HG03469 (cell line): ENCODE data around the gene C4A.
"Not testable (repeated sequence)": the region's sequence is repeated elsewhere in the genome, so short reads cannot be mapped to it uniquely, and the experiment has no call there.

Source experiments
- ATAC-seq: cut with Tn5 transposase; IDR thresholded peaks from one replicate; pipeline ENCODE4 v1.9.1; 2021; ENCODE audit warnings: mild to moderate bottlenecking, moderate library complexity, moderate number of reproducible peaks; ENCODE audit not compliant: unreplicated experiment

Gene C4A

DNA sequence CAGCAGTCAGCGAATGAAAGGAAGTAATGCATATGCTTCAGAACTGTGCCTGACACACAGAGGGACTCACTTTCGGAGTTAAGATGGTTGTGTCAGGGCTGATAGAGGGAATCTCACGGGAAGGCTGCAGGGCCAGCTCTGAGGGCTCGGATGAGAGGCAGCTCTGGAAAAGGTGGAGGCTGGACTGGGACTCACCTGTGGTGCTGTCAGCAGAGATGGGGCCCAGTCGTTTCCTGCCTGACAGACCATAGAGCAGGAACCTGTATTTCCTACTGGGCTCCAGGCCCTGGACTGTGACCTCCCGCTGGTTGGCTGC lies 65.6 kb downstream of the C4A start:
- ATAC-seq = no peak

DNA sequence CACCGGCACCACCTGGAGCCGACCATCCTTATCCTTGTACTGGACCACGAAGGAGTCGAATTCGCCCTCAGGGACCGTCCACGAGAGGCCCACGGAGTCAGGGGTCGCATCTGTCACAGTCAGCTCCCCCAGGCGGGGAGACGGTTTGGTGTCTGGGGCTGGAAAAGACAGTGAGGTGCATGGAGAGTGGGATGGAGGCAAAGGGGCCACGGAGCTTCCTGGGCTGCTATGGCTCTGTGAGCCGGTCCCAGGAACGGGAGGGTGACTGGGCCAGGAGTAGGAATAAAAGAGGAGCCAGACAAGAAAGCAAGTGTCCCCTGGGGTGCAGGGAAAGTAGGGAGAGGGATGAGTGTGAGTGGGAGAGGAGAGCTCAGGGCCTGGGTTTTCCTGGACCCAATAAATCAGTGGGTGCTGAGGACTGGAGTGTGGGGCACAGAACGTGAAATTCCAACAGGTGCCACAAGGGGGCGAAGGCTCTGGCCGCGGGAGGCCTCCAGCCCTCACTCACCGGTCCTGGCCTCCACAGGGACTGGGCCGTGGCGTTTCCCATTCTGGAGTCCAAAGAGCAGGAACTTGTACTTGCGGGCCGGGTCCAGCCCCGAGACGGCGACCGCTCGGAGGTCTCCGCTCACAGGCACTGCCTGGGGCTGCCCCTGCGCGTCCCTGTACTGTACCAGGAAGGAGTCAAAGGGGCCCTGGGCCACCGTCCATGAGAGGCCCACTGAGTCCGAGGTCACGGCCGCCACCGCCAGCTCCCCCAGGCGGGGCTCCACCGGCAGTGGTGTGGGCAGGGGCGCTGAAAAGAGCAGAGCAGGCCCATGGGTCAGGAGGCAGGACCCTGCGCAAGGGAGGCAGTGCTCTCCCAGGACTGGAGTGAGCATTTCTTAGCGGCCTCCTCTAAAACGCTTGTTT lies 66.3 kb downstream of the C4A start:
- ATAC-seq = no peak

DNA sequence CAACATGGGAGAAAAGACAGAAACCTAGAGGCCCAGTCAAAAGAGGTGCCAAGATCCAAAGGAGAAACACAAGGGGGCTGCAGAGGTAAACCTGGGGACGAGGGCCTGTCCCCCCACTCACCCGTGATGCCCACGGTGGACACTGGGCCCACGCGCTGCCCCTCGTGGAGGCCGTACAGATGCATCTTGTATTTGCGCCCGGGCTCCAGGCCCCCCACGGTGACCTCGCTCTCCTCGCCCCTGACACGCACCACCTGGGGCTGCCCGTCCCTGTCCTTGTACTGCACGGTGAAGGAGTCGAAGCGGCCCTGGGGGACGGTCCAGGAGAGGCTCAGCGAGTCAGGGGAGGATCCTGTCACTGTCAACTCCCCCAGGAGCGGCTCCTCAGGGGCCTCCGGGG lies 67.3 kb downstream of the C4A start:
- ATAC-seq = not testable (repeated sequence)

DNA sequence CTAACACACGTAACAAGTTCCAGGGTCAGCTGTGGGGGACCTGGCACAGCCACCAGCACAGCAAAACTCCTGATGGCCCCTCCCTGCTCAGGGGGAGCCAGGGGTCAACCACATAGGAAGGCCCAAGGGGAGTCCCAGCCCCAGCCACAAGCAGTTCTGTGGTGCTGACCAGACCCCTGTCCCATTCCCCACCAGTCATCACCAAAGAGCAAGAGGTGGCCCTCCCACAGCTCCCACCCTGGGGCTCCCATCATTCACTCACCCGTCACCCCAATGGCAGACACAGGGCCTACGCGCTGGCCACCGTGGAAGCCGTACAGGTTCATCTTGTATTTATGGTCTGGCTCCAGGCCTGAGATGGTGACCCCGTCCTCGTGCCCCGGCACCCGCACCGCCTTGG lies 67.9 kb downstream of the C4A start:
- not testable (repeated sequence) for ATAC-seq

DNA sequence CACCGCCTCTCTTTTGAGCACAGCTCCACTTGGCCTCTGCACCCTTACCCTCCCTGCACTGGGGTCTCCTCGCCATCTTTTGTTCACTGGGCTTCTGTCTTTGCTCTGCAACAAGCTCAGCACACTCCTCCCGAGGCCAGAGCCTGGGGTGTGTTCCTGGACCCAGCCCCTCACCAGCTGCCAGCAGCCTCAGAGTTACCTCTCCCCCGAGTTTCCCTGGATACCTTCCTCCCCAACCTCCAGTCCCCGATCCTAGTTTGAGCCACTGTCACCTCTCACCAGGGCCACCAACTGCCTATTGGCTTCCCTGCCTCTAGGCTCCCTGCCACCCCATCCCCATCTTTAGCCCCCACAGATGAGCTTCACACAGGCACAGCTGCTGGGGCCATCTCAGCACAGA lies 68.7 kb downstream of the C4A start:
- no peak for ATAC-seq
